ENCODE measurements around the gene AVL9. TPM values are rescaled to one million over a fixed set of nuclear protein-coding genes. Genes with fewer than 3 reads are reported as not detected.
"Not testable (repeated sequence)": the region's sequence is repeated elsewhere in the genome, so short reads cannot be mapped to it uniquely, and the experiment has no call there.

The AVL9 gene
- total RNA-seq, 1 donor from 2014 or later = 39.8 TPM

- H3K4me1 ChIP-seq = no peaks in the 10 kb centered on the region
- peaks cover 2% of the 10 kb centered on the region for H3K9me3 Mint-ChIP-seq
- no peaks in the 10 kb centered on the region for H3K27me3 Mint-ChIP-seq (ENCODE audit: insufficient read depth, low read depth)
- no peaks in the 10 kb centered on the region for H3F3A ChIP-seq (ENCODE audit: low read depth)
- H3K9me3 ChIP-seq (ENCODE audit: low read depth) = no peaks in the 10 kb centered on the region
- peaks cover 2% of the 10 kb centered on the region for H3K36me3 Mint-ChIP-seq
- no peaks in the 10 kb centered on the region for H3K79me2 ChIP-seq (ENCODE audit: low read depth)
- no peaks in the 10 kb centered on the region for H3K4me1 Mint-ChIP-seq
- TF ChIP-seq EZH2phosphoT487 (IDR thresholded peaks at IDR 0.05) (no peak), EZH2 (IDR thresholded peaks at IDR 0.05) (no peak)
- TF ChIP-seq, protein P1, sequence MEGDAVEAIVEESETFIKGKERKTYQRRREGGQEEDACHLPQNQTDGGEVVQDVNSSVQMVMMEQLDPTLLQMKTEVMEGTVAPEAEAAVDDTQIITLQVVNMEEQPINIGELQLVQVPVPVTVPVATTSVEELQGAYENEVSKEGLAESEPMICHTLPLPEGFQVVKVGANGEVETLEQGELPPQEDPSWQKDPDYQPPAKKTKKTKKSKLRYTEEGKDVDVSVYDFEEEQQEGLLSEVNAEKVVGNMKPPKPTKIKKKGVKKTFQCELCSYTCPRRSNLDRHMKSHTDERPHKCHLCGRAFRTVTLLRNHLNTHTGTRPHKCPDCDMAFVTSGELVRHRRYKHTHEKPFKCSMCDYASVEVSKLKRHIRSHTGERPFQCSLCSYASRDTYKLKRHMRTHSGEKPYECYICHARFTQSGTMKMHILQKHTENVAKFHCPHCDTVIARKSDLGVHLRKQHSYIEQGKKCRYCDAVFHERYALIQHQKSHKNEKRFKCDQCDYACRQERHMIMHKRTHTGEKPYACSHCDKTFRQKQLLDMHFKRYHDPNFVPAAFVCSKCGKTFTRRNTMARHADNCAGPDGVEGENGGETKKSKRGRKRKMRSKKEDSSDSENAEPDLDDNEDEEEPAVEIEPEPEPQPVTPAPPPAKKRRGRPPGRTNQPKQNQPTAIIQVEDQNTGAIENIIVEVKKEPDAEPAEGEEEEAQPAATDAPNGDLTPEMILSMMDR (IDR thresholded peaks at IDR 0.05) = no peak
- no peak for DNase-seq (ENCODE audit: low spot score)
- H2AFZ ChIP-seq (replicated peaks) = no peak overlapping the region
- H3K27me3 ChIP-seq = no peaks in the 10 kb centered on the region
- no peaks in the 10 kb centered on the region for H4K20me1 ChIP-seq (ENCODE audit: low read depth)
- no peak overlapping the region for H3K4me3 Mint-ChIP-seq
- no peak overlapping the region for H3K27ac ChIP-seq
- no peak overlapping the region for H3K27ac Mint-ChIP-seq
- no peak overlapping the region for H3K4me2 ChIP-seq
- no peak overlapping the region for H3K4me3 ChIP-seq
- no peaks in the 10 kb centered on the region for H3K36me3 ChIP-seq
- no peak overlapping the region for H3K9ac ChIP-seq
Measured at GRCh38 chr7:32616625-32617024, 121.3 kb downstream of the AVL9 start.

DNA sequence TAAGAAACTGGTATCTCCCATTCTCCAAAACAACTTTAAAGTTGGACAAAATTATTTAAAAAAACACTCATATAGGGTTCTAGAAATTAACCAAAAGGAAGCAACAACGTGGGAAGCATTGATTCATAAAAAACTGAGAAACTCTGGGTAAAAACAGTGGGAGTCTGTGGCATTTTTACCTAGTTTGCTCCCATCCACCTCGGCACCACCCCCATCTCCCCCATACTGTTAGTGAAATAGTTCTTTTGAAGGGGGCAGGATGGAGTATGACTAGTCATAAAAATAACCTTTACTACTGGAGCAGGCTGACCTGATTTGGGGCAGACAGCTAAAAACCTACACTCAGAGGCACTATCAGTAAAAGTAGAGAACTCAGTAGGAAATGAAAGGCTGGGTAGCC is 123.2 kb downstream of the AVL9 start:
- Mint-ChIP-seq H3K4me1 (no peaks in the 10 kb centered on the region), H3K27ac (no peak overlapping the region), H3K36me3 (peaks cover 2% of the 10 kb centered on the region), H3K27me3 (ENCODE audit: insufficient read depth, low read depth) (no peaks in the 10 kb centered on the region), H3K9me3 (peaks cover 2% of the 10 kb centered on the region), H3K4me3 (no peak overlapping the region)
- no peak overlapping the region for H2AFZ ChIP-seq (replicated peaks)
- H3K36me3 ChIP-seq = no peaks in the 10 kb centered on the region
- H4K20me1 ChIP-seq (ENCODE audit: low read depth) = no peaks in the 10 kb centered on the region
- H3K79me2 ChIP-seq (ENCODE audit: low read depth) = no peaks in the 10 kb centered on the region
- no peak overlapping the region for H3K27ac ChIP-seq
- H3F3A ChIP-seq (ENCODE audit: low read depth) = no peaks in the 10 kb centered on the region
- no peak overlapping the region for H3K4me2 ChIP-seq
- DNase-seq (ENCODE audit: low spot score) = no peak
- TF ChIP-seq EZH2phosphoT487 (IDR thresholded peaks at IDR 0.05) (no peak), EZH2 (IDR thresholded peaks at IDR 0.05) (no peak)
- TF ChIP-seq, protein P1 (IDR thresholded peaks at IDR 0.05) = no peak
- no peak overlapping the region for H3K9ac ChIP-seq
- H3K27me3 ChIP-seq = no peaks in the 10 kb centered on the region
- no peak overlapping the region for H3K4me3 ChIP-seq
- no peaks in the 10 kb centered on the region for H3K9me3 ChIP-seq (ENCODE audit: low read depth)
- no peaks in the 10 kb centered on the region for H3K4me1 ChIP-seq

DNA sequence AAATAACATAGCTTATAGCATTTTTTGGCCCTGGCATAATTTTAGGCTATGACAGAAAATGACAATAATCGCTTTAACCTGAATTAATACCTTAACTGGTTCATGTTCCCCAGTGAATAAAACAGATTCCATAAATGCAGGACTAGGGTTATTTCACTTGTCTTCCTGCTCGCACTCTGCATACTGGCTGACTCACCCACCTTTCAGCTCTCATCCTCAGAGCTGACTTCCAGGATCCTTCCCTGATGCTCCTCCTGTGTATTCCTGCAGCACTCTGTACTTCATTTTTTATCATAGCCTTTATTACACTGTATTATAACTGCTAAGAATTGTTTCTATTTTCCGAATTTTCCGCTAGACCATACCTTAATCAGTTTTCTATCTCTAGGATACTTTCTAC is 123.7 kb downstream of the AVL9 start:
- no peak overlapping the region for H3K27ac Mint-ChIP-seq

GRCh38 chr7:32619416-32619815 is 124.1 kb downstream of the AVL9 start:
- not testable (repeated sequence) for H3K9me3 ChIP-seq (ENCODE audit: low read depth); H3K4me2 ChIP-seq; H3K27me3 ChIP-seq; H3K36me3 Mint-ChIP-seq; H3K9me3 Mint-ChIP-seq; H2AFZ ChIP-seq (replicated peaks); H3K27ac ChIP-seq; H3K4me1 ChIP-seq; H3K36me3 ChIP-seq; H3K79me2 ChIP-seq (ENCODE audit: low read depth); H3K4me3 Mint-ChIP-seq; H3K4me1 Mint-ChIP-seq; H3F3A ChIP-seq (ENCODE audit: low read depth); H4K20me1 ChIP-seq (ENCODE audit: low read depth); DNase-seq (ENCODE audit: low spot score); H3K4me3 ChIP-seq; H3K27me3 Mint-ChIP-seq (ENCODE audit: insufficient read depth, low read depth); H3K27ac Mint-ChIP-seq; H3K9ac ChIP-seq

More for the DNA sequence above, 123.7 kb downstream of the AVL9 start:
- no peaks in the 10 kb centered on the region for H3K27me3 Mint-ChIP-seq (ENCODE audit: insufficient read depth, low read depth)
- no peak overlapping the region for H3K9ac ChIP-seq
- no peak overlapping the region for H2AFZ ChIP-seq (replicated peaks)
- no peak for DNase-seq (ENCODE audit: low spot score)
- TF ChIP-seq EZH2 (IDR thresholded peaks at IDR 0.05) = no peak
- TF ChIP-seq, protein P1 (IDR thresholded peaks at IDR 0.05) = no peak
- TF ChIP-seq EZH2phosphoT487 (IDR thresholded peaks at IDR 0.05) = no peak
- H3K4me3 Mint-ChIP-seq = no peak overlapping the region
- no peaks in the 10 kb centered on the region for H3K4me1 Mint-ChIP-seq
- no peaks in the 10 kb centered on the region for H3K9me3 ChIP-seq (ENCODE audit: low read depth)
- no peak overlapping the region for H3K4me2 ChIP-seq
- H3K27me3 ChIP-seq = no peaks in the 10 kb centered on the region
- H3K36me3 Mint-ChIP-seq = peaks cover 2% of the 10 kb centered on the region
- no peaks in the 10 kb centered on the region for H3K79me2 ChIP-seq (ENCODE audit: low read depth)
- no peaks in the 10 kb centered on the region for H3K4me1 ChIP-seq
- no peaks in the 10 kb centered on the region for H3F3A ChIP-seq (ENCODE audit: low read depth)
- H3K36me3 ChIP-seq = no peaks in the 10 kb centered on the region
- H3K4me3 ChIP-seq = no peak overlapping the region
- no peak overlapping the region for H3K27ac ChIP-seq
- H3K9me3 Mint-ChIP-seq = peaks cover 2% of the 10 kb centered on the region
- H4K20me1 ChIP-seq (ENCODE audit: low read depth) = no peaks in the 10 kb centered on the region

All from neural progenitor cell (in vitro differentiated cells).